ENCODE data around the gene RAB22A. TPM values are rescaled to one million over a fixed set of nuclear protein-coding genes. Genes with fewer than 3 reads are reported as not detected.

Gene RAB22A
- total and polyA plus RNA-seq, 9 of the 15 experiments (the other 6 are each of a cell fraction or from before 2014, with no cell fraction given): 1.1 to 8.0 (median 6.7) TPM

DNA sequence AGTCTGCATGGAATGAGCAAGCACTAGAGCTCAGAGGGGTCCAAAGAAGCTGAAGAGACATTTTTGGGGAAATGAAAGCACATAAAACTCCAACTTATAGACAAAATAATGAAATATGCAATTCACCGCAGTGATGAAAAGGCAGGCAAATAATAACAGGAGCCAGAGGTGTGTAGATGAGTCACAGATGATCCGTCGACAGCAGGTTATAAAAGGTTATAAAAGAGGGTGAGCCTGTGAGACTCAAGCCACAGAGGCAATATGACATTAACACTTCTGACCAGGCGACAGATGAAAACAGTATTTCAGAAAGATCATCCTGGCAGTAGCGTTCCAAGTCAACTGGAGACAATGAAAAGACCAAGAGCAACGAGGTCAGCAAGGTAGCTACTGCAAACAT lies 45.2 kb upstream of the RAB22A start:
- DNase-seq (ENCODE audit: extremely low read depth in 1 of 4, low spot score in 3 of 4) (no peak), ATAC-seq (no peak), FAIRE-seq (no peak)
- CTCF ChIA-PET (ENCODE audit: low intra/inter-chr PET ratio): no interaction called here
- H3K36me3 ChIP-seq (ENCODE audit: control insufficient read depth, insufficient read depth, low read length): no peaks in the 10 kb centered on the region; the same call in 2 of the 3 replicates
- peaks cover 5% of the 10 kb centered on the region for H3K9me1 ChIP-seq (ENCODE audit: control insufficient read depth, insufficient read depth, low read length)
- 67% methylated on average over 6 of the region's 6 CpGs for WGBS (ENCODE audit: insufficient coverage, low coverage, missing lambda C conversion rate)
- intact Hi-C loops (cut with micrococcal nuclease): no loop called here
- TF ChIP-seq, protein P1, sequence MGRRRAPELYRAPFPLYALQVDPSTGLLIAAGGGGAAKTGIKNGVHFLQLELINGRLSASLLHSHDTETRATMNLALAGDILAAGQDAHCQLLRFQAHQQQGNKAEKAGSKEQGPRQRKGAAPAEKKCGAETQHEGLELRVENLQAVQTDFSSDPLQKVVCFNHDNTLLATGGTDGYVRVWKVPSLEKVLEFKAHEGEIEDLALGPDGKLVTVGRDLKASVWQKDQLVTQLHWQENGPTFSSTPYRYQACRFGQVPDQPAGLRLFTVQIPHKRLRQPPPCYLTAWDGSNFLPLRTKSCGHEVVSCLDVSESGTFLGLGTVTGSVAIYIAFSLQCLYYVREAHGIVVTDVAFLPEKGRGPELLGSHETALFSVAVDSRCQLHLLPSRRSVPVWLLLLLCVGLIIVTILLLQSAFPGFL (CRISPR knock-in tag; IDR thresholded peaks at IDR 0.05): no peak
- TF ChIP-seq ZNF785 (CRISPR knock-in tag; IDR thresholded peaks at IDR 0.05) (no peak), EP300 (IDR thresholded peaks at IDR 0.05; ENCODE audit: low read length) (no peak), EWSR1 (IDR thresholded peaks at IDR 0.05; ENCODE audit: borderline replicate concordance, low read depth, partially characterized antibody) (no peak), CCNT2 (IDR thresholded peaks at IDR 0.05; ENCODE audit: borderline replicate concordance, extremely low read depth, insufficient read length, low read depth, low read length) (no peak), BCL6 (CRISPR knock-in tag; IDR thresholded peaks at IDR 0.05) (no peak), ZKSCAN8 (CRISPR knock-in tag; IDR thresholded peaks at IDR 0.05) (no peak), ILK (tag; IDR thresholded peaks at IDR 0.05; ENCODE audit: borderline replicate concordance, low read depth) (no peak), KDM4B (IDR thresholded peaks at IDR 0.05; ENCODE audit: borderline replicate concordance in 2 of 2, low read depth in 1 of 2) (no peak), ZNF282 (CRISPR knock-in tag; IDR thresholded peaks at IDR 0.05) (no peak)
- TF ChIP-seq, protein P2, sequence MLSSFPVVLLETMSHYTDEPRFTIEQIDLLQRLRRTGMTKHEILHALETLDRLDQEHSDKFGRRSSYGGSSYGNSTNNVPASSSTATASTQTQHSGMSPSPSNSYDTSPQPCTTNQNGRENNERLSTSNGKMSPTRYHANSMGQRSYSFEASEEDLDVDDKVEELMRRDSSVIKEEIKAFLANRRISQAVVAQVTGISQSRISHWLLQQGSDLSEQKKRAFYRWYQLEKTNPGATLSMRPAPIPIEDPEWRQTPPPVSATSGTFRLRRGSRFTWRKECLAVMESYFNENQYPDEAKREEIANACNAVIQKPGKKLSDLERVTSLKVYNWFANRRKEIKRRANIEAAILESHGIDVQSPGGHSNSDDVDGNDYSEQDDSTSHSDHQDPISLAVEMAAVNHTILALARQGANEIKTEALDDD (IDR thresholded peaks at IDR 0.05): no peak
- TF ChIP-seq, protein P3, sequence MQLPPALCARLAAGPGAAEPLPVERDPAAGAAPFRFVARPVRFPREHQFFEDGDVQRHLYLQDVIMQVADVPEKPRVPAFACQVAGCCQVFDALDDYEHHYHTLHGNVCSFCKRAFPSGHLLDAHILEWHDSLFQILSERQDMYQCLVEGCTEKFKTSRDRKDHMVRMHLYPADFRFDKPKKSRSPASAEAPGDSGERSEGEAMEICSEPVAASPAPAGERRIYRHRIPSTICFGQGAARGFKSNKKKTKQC (CRISPR knock-in tag; IDR thresholded peaks at IDR 0.05): no peak
- TF ChIP-seq, protein P4, sequence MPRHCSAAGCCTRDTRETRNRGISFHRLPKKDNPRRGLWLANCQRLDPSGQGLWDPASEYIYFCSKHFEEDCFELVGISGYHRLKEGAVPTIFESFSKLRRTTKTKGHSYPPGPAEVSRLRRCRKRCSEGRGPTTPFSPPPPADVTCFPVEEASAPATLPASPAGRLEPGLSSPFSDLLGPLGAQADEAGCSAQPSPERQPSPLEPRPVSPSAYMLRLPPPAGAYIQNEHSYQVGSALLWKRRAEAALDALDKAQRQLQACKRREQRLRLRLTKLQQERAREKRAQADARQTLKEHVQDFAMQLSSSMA (CRISPR knock-in tag; IDR thresholded peaks at IDR 0.05): no peak
- TF ChIP-seq, protein P5, sequence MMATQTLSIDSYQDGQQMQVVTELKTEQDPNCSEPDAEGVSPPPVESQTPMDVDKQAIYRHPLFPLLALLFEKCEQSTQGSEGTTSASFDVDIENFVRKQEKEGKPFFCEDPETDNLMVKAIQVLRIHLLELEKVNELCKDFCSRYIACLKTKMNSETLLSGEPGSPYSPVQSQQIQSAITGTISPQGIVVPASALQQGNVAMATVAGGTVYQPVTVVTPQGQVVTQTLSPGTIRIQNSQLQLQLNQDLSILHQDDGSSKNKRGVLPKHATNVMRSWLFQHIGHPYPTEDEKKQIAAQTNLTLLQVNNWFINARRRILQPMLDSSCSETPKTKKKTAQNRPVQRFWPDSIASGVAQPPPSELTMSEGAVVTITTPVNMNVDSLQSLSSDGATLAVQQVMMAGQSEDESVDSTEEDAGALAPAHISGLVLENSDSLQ (IDR thresholded peaks at IDR 0.05): no peak
- H3K27ac ChIP-seq (ENCODE audit: extremely low read depth, low read depth, low read length): no peak overlapping the region
- POLR2A ChIA-PET: no interaction called here
- no peaks in the 10 kb centered on the region for H3K27me3 ChIP-seq (ENCODE audit: control insufficient read depth in 2 of 2, insufficient read depth in 2 of 2, low read length in 2 of 2)
- no peaks in the 10 kb centered on the region for H3K79me2 ChIP-seq (ENCODE audit: control insufficient read depth, insufficient read depth, low read length)
- H3K9me3 ChIP-seq (replicated peaks; ENCODE audit: control insufficient read depth, insufficient read depth, low read depth, low read length): no peaks in the 10 kb centered on the region
- H2AFZ ChIP-seq (ENCODE audit: low read depth, low read length): no peak overlapping the region
- no peak overlapping the region for H3K9ac ChIP-seq (ENCODE audit: insufficient read depth in 1 of 2, low read depth in 2 of 2, low read length in 2 of 2)
- H3K4me1 ChIP-seq (replicated peaks in 1 of 2; ENCODE audit: control insufficient read depth in 2 of 2, insufficient read depth in 2 of 2, low read length in 2 of 2): peaks cover 10 to 22% of the 10 kb centered on the region in 2 experiments; a peak in 4 of 5 replicates
- no peaks in the 10 kb centered on the region for H4K20me1 ChIP-seq (replicated peaks; ENCODE audit: control insufficient read depth, insufficient read depth, low read length)
- no TSS peak for BruUV-seq (replicated peaks)
- no peak overlapping the region for H3K4me2 ChIP-seq (ENCODE audit: insufficient read depth, low read length)
- no peak overlapping the region for H3K4me3 ChIP-seq
- in situ Hi-C loops (cut with MboI): no loop called here
